HL-60/S4 treated with retinoic acid at 250 ng/mL for 4 days and 3 days (cell line): ENCODE data around the gene RICTOR.
"Not testable (repeated sequence)": the region's sequence is repeated elsewhere in the genome, so short reads cannot be mapped to it uniquely, and the experiment has no call there.

Source experiments
- in situ Hi-C: fragments of 300-500 bp; cut with MboI; formaldehyde crosslinking; loops from 2 replicates; pipeline ENCODE4 v1.7.0; 2022; ENCODE audit warnings: low sequenced_read_pairs

The RICTOR gene

DNA sequence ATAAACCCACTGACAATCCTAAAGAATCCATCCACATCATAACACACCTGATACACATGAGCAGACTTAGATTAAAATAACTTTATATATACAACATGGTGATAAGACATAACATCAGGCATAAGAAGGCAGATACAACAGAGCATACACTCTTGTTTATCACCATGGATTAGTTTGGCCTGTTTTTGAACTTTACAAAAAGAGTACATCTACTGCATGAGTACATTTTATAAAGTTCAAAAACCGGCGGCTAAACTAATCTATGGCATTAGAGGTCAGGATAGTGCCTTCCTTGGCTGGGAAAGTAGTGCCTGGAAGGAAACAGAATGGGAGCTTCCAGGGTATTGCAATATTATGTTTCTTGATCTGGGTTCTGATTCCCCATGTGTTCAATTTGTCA is 15.1 kb downstream of the RICTOR start:
- in situ Hi-C loops, result no loop called here

DNA sequence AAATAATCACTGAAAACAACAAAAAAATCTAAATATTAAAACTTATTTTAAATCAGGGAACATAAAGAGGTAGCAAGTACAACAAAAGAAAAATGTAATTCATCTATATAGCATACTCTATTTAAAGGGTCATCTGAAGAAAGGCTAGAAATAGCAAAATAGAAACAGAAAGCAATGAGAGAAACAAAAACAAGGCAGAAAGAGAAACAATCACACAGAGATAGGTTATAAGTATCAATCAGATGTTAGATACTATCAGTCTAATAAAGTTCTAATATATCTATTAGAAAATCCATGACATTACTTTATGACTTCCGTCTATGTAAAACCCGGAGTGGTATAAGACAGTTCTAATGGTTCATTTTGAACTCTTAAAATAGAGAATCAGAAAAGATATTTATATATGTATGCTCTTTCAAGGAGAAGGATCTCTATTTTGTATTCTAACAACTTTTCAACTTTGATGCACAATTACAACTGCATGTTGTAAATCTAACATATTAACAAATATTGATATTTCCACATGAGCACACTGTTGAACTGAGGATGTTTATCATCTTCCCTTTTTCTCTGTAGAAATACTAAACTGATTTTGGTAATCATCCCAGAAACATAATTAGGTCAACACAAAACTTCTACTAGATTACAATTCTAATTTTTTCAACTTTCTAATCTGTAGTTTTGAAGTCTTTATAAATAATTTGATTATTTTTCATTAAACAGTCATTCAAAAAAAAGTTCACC is 15.8 kb downstream of the RICTOR start:
- in situ Hi-C loops, result no loop called here

DNA sequence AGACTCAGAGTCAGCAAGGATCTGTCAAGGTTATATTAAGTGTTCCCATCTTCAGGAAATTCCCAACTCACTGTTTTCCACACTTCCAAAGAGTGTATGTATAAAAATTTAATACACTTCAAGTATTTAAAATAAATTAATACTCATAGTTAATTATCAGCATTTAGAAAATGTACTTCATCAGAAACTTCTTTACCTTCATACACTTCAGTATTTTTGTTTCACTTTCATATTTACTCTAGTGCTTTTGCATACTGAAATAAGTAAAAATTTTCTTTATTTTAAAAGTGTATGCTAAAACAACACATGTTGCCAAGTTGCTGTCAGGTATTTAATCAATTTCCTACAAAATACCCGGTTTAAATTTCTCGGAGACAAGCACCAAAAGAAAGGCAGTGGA is 16.5 kb downstream of the RICTOR start:
- in situ Hi-C loops, result no loop called here

DNA sequence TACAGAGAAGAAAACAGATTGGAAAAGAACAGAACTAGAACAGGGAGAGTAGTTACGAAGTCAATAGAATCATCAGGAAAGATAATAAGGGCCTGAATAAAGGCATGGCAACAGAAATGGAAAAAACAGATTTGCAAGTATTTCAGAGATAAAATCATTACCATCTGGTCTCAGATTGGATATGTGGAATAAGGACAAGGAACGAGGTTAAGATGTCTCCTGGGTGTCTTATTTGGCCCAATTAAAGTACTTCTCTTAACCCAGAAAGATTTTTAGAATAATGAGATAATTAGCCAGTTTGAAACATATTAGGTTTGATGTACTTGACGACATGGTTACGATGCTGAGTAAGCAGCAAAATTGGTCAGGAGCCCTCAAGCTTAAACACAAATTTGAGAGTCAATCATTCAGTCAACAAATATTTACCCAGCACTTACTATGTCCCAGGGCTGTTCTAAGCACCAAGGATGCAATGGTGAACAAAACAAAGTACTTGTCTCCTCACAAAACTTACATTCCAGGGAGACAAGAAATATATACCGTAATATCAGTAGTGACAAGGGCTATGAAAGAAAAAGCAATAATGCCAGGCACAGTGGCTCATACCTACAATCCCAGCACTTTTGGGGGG is 18.3 kb downstream of the RICTOR start:
- in situ Hi-C loops, result no loop called here

DNA sequence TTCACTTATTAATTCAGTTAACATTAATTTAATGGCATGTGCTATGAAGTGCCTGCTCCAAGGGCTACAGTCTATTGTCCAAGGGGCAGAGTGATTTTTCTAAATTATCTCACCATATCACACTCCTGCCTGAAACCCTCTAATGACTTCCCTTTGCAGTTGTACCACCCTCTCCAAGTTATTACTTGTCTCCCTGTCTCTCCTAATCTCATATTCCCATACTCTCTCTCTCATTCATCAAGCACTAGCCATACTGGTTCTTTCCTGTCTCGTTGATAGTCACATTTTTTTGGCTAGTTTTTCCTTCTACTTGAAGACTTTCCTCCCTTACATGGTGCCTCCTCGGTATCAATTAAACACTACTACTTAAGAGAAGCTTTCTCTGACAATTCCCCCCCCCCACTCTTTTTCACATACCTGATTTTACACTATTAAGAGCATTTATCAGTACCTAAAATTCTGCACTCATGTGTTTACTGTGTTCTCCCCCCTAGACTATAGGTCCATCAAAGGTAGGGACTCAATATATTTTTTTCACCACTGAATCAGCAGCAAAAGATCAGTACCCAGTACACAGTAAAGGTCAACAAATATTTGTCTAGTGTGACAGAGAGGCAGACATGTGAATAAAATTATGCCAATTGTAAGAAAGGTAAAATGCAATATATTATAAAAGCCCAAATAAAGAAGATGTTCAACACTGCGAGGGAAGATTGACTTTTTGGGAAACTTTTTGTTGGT is 19.0 kb downstream of the RICTOR start:
- in situ Hi-C loops, result no loop called here

DNA sequence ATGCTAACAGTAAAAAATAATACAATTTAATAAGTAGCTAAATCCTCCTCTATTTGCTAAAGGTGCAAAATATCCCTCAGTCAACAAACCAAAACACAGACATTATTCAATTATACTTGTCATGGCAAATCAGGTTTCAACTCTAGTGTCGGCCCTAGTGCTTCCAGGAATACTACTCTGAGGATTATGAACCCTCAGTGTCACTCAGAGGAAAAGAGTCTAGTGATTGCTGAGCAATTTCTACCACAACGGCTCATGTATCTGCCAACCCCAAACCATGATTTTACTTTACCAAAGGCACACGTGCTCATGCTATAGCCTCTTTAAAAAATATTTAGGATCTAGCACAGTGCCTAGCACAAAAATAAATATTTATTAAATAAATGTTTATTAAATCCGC is 21.0 kb downstream of the RICTOR start:
- in situ Hi-C loops, result no loop called here

DNA sequence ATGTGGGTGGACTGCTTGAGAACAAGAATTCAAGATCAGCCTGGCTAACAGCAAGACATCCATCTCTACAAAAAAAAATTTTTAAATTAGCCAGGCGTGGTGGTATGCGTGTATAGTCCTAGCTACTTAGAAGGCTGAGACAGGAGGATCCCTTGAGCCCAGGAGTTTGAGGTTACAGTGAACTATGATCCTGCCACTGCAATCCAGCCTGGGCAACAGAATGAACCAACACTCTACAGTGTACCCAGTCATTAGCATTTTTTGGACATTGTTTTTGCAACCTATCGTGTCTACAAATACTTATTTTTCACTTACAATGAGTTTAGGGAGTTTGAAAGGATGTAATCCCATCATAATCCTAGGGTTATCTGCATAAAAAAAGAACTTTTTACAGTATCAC is 22.1 kb downstream of the RICTOR start:
- in situ Hi-C loops, result no loop called here

DNA sequence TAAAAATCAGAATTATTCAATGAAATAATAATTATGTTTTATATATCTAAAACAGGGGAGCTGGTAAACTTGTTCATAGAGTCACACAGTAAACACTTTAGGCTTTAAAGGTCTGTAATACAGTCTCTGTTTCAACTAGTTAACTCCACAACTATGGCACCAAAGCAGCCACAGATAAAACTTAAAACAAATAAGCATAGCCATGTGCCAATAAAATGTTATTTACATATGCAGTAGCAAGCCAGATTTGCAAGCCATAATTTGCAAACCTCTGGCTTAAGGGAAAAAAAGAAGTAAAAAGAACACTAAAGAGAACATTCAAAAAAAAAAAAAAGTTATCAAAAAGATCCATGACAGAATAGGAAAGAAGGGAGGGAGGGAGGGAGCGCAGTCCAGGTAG is 24.9 kb downstream of the RICTOR start:
- in situ Hi-C loops, result no loop called here

DNA sequence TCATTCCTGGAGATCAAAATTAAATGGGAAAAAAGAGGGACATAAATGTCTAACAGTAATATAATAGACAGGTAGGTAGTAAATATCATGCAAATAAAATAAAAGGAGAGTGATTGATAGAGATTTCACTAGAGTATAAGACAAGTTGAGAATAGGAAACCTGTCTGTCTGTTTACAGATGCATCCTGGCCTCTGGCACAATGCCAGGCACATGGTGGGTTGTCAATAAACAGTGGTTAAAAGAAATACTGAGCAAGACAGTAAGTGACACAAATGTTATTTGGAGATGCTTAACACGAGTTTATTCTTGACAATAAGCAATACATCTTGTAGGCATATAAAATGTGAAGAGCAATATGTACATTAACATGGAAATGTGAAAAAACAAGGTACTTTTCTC is 33.3 kb downstream of the RICTOR start:
- in situ Hi-C loops, result no loop called here

DNA sequence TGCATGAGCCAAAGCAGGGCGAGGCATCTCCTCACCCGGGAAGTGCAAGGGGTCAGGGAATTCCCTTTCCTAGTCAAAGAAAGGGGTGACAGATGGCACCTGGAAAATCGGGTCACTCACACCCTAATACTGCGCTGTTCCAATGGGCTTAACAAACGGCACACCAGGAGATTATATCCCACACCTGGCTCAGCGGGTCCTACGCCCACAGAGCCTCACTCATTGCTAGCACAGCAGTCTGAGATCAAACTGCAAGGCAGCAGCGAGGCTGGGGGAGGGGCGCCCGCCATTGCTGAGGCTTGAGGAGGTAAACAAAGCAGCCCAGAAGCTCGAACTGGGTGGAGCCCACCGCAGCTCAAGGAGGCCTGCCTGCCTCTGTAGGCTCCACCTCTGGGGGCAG is 39.7 kb downstream of the RICTOR start:
- in situ Hi-C loops, result not testable (repeated sequence)

DNA sequence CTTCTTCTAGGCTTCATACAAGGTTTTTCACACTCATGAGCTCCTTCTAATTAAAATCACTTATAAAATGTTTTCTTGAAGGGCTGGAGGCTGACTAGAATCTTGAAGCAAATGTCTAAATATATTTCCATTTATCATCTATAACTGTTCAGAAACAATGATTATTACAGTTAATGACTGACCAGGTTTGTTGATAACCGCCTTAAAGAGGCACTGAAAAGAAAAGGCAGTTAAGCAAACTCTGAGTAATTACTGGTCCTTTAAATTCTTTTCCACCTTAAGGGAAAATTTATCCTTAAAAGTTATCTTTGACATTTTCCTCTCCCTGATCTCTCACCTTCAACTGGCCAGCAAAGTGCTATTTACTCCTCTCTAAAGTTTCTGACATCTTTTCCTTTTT is 43.2 kb downstream of the RICTOR start:
- in situ Hi-C loops, result no loop called here

DNA sequence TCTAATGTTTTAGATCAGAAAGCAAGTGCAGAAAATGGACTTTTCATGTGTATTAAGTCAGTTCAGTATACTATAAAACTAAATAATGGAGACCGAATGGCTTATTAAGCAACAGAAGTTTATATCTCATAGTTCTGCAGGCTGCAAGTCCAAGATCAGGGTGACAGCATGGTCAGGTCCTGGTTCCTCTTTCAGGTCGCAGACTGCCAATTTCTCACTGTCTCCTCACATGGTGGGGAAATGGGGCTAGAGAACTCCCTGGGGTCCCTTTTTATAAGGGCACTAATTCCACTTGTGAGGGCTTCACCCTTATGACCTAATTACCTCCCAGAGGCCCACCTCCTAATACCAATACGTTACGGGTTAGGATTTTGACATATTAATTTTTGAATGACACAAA is 48.7 kb downstream of the RICTOR start:
- in situ Hi-C loops, result no loop called here

DNA sequence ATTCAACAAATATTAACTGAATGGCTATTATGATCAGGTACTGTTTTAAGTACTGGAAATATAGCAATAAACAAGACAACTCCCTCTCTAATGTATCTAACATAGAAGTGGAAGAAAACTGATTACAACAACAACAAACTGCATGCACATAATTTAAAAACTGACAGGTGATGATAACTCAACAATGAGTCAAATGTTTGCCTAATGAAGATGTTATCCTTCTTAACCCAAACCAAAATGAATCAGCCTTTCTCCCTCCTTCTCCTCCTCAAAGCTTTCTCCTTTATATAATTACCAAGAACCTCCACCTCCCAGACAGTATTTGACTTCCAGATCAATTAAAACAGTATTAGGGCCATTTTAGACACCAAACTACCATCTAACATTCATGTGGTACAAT is 49.3 kb downstream of the RICTOR start:
- in situ Hi-C loops, result no loop called here

DNA sequence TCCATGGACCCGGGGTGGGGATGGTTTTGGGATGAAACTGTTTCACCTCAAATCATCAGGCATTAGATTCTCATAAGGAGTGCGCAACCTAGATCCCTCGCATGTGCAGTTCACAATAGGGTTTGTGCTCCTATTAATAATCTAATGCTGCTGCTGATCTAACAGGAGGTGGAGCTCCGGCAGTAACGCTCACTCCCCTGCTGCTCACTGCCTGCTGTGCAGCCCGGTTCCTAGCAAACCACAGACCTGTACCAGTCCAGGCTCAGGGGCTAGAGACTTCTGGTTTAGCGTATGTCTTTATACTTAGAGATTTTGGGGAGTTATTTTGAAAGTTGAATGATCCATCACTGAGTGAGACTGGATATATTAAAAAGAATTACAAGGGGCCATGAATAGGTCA is 50.2 kb downstream of the RICTOR start:
- in situ Hi-C loops, result no loop called here

DNA sequence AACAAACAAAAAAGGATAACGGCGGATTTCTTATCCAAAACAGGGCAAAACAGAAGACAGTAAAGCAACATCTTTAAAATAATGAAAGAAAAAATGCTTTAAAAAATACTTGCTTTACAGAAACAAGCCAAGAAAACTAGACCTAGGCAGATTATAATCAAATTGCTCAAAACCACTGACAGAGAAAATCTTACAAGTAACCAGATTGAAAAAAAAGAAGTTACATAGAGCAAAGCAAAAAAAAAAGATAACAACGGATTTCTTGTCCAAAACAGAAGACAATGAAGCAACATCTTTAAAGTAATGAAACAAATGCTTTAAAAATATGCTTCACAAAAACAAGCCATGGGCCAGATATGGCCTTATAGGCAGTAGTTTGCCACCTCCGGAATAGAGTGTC is 51.1 kb downstream of the RICTOR start:
- in situ Hi-C loops, result no loop called here

DNA sequence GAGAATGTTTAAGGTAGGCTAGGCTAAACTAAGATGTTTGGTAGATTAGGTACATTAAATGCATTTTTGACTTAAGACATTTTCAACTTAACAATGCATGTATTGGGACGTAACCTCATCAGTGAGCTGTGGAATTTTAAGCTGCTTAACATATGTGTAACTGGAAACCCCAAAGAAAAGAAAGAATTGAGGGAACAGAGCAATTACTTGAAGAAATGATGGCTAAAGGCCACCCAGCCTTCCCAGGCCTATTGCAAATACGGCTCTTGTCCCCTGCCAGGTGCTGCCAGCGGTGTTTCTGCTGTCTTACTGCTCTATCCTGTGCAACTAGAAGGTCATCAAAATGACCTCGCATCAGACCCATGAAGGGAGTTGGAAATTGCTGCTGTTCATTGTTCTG is 52.0 kb downstream of the RICTOR start:
- in situ Hi-C loops, result no loop called here

DNA sequence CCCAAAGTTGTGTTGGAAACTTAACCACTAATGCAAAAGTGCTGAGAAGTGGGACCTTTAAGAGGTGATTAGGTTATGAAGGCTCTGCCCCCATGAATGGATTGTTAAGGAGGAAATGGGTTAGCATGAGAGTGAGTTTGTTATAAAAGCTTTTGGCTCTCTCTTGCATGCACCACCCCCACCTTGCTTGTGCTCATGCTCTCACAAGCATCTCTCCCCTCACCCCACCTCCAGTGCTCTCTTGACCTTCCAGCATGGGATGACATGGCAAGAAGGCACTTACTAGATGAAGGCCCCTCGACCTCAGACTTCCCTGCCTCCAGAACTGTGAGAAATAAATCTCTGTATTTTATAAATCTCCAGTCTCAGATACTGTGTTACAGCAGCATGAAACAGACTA is 52.8 kb downstream of the RICTOR start:
- in situ Hi-C loops, result no loop called here

DNA sequence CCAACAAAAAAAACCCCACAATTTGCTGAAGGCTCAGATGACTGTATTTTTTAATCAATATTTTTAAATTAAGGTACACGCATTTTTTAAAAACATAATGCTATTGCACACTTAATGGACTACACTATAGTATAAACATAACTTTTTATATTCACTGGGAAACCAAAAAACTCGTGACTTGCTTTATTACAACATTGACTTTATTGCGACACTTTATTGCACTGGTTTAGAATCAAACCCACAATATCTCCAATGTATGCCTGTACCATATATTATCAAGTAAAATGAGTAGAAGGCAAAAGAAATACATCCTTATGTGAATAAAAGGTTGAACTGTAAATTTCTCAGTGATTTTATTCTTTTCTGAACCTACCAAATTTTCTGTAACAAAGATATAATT is 53.7 kb downstream of the RICTOR start:
- in situ Hi-C loops, result no loop called here

DNA sequence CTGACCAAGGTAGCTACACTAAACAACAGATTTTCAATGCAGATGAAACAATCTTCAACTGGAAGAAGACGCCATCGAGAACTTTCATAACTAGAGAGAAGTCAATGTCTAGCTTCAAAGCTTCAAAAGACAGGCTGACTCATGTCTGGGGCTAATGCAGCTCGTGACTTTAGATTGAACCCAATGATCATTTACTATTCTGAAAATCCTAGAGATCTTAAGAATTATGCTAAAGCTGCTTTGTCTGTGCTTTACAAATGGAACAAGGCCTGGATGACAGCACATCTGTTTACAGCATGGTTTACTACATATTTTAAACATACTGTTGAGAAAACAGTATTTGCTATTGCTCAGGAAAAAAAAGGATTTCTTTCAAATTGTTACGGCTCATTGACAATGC is 54.9 kb downstream of the RICTOR start:
- in situ Hi-C loops, result no loop called here

DNA sequence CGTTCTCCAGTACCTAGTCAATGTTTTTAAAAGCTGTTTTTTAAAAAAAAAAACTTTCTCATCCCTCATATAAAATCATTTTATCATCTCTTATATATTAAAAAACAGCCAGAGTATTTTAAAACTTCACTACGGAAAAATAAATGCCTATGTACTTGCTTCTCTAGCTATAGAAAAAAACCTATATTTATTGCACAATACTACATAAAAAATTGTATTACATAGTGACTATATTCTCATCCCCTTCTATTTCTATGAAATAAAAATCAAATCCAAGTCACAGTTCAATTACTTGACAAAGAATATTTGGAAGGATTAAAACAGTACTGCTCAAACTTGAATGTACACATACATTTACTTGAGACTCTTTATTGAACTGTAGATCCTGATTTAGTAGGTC is 56.7 kb downstream of the RICTOR start:
- in situ Hi-C loops, result no loop called here

DNA sequence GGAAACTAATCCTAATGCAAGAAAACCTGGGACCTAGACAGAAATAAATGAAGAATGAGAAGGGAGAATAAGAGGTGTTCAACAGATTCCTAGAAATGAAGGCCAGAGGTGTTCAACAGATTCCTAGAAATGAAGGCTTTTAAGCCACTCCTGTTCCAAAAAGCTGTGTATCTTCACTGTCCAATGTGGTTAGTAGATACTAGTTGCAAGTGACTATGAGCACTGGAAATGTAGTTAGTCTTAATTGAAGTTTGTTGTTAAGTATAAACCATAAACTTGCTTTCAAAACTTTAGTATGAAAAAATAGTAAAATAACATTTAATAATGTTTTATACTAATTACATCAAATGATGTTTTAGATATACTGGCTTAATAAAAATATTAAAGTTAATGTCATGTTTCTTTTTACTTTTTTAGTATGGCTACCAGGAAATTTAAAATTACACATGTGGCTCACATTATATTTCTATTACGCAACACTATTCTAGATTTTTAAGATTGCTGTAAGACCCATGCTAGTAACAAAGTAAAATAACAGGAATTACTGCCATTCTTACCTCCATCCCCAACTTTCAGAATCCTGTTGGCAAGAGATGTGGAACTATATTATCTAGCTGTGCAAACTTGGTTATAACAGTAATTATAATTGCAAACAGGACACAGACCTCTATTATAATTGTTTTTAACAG is 57.5 kb downstream of the RICTOR start:
- in situ Hi-C loops, result no loop called here
